HG03575 (cell line): Measurements from ENCODE around the gene RFESD.

Source experiments
- ATAC-seq: cut with Tn5 transposase; IDR thresholded peaks from one replicate; pipeline ENCODE4 v1.9.1; 2021; ENCODE audit not compliant: unreplicated experiment, insufficient number of reproducible peaks, low FRiP score; ENCODE audit errors: extremely low read depth

Gene RFESD

DNA sequence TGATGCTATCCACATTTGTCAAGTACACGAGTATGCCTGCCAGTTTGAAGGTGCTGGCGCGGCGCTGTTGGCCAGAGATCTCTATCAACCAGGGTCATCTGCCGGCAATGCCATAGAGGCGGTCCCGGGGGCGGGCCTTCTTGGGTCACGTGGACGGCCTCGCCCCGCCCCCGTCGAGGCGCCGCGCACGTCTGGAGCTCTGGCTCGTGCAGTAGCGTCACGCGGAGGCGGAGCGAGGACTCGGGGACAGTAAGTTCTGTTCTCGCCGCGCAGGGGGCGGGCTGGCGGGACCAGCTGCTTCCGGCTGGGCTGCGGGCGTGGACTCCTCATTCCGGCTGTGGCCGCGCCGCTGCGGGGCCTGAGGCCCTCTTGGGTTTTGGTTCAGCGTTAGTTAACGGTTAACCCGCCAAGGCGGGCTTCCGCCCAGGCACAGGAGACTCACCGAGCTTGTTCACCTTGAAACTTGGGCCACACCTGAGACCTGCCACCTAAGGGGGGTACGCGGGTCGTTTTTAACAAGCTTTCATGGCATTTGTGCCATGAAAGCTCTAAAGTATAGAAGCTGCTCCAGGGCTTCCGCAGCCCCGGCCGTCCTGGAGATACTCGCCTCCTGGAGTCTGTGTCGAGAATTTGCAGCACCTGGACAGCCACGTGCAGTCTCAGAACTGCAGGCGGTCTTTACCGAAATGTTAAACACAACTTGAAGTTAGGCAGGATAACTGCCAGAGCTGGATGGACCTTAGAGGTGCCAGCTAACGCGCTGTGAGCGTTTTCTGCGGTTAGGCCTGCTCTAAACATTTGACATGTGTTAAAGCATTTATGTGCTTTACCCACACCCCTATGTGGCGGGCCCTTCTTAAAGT is at the start of gene RFESD:
TSS of gene RFESD (plus strand) at position 209 of the 863 bp plus-strand sequence. CDS start 5,495 bp downstream, outside the sequence.
- peak; percentile 42 for ATAC-seq

DNA sequence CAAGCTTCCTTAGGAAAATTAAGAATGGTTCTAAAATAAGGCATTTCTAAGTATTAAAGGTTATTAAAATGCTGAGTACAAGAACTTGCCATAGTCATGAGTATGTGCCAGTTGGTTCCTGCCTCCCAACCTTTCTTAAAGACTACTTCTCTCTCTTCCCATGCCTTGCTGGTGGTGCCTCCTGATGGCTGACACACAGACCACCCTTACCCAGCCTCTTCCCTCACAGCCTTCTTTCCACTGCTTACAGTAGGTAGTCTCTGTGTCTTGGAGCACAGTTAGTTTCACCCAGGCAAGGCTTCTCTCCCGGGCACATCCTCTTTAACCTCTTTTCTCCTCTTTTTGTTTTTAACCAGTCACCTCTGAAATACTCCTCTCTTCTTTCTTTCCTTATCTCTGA is 47.3 kb upstream of the RFESD start:
- no peak for ATAC-seq

DNA sequence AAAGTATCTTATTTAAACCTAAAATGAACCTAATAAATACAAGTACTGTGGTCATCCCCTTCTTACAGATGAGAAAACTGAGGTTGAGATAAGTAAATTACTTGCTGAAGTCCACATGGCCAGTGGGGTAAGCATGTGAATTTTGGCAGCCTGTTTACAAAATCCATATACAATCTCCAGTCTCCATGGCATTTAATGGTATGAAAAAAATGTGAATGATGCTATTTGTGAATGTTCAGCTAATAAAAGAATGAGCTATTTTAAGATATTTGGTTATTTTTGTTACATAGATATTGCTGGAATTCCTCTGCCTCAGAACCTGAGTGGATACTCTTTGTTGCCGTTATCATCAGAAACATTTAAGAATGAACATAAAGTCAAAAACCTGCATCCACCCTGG is 46.0 kb upstream of the RFESD start:
- ATAC-seq: no peak

DNA sequence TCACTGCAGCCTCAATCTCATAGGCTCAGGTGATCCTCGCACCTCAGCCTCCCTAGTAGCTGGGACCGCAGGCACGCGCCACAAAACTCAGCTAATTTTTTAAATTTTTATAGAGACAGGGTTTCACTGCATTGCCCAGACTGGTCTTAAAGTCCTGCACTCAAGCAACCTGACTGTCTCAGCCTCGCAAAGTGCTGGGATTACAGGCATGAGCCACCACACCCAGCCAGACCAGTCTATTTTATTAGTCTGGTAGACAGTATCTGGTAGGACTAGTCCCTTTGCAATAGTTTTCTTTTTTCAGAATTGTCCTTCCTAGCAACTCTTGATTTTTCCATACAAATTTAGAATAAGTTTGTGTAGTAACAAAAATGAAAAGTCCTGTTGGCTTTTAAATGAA is 40.8 kb upstream of the RFESD start:
- no peak for ATAC-seq

DNA sequence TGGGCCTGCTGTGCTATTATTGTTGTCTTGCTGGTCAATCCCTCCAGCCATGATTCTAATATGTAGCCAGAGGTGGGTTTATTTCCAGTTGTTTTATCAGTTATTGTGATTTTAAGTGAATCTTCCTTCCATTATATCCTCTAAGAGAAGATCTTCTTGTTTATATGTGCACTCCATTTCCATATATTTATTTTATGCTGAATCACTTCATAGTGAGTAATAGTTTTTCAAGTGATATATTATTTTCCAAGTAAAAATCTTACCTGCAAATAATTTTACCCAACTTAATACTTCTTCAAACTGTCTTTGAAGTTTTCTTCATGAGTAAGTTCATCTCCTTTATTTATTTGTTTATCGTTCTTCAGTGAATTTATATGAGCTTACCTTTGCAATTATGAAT is 40.2 kb upstream of the RFESD start:
- ATAC-seq: no peak

DNA sequence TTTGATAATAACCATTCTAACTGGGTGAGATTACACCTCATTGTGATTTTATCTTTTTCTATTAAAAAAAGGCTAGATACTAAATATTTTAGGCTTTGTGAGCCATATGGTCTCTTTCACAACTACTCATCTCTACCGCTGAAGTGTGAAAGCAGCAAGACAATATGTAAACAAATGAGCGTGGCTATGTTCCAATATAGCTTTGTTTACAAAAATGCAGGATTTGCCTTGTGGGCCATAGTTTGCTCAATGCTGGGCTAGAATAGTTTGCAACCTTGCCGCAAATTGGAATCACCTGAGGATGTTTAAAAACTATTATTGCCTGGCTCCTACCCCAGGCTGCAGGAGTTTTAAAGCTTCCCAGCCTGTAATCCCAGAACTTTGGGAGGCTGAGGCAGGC is 36.9 kb upstream of the RFESD start:
- ATAC-seq: no peak

DNA sequence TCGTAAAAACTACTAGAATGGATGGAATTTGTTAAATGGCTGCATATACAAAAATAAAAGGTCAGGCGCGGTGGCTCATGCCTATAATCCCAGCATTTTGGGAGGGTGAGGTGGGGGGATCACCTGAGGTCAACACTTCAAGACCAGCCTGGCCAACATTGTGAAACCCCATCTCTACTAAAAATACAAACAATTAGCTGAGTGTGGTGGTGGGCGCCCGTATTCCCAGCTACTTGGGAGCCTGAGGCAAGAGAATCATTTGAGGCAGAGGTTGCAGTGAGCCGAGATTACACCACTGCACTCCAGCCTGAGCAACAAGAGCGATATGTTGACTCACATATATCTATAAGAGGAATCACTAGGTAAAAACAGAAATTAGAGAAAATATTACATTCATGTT is 36.0 kb upstream of the RFESD start:
- ATAC-seq: no peak

DNA sequence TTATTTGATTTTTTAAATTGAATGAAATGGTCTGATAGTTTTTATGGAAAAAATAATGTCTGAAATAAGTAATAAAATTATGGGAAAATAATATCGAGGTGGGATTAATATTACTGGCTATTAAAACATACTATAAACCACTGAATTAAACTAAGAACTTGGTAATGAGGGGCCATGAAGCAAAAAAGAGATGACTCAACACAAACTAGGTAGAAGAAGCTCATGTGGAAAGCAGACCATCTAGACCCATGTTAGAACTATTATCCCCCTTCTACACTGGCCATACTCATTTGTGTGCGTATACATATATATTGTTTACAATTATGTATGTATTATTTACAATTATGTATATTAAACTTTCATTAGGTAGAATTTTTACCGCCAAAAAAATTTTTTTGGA is 35.2 kb upstream of the RFESD start:
- no peak for ATAC-seq

DNA sequence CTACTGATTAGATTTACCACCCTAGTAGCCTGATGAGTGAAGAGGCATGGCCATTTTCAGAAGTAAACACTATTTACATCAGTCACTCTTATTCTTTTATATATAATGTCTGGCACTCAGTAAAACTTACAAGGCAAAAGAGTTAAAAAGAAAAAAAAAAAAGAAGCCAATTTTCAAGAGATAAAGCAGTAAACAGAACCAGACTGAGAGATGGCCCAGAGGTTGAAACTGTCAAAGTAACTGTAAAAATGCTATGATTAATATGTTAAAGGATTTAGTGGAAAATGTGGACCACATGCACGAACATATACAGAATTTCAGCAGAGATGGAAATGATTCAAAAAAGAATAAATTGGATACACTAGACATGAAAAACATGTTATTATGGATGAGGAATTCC is 33.1 kb upstream of the RFESD start:
- no peak for ATAC-seq

DNA sequence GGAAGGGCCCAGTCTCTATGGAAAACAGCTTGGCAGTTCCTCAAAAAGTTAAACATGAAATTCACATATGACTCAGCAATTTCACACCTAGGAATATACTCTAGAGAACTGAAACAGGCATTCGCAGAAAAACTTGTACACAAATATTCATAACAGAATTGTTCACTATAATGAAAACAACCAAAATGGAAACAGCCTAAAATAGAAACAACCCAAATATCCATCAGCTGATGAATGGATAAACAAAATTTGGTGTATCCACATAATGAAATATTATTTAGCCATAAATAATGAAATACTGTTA is 31.5 kb upstream of the RFESD start:
- ATAC-seq: no peak

DNA sequence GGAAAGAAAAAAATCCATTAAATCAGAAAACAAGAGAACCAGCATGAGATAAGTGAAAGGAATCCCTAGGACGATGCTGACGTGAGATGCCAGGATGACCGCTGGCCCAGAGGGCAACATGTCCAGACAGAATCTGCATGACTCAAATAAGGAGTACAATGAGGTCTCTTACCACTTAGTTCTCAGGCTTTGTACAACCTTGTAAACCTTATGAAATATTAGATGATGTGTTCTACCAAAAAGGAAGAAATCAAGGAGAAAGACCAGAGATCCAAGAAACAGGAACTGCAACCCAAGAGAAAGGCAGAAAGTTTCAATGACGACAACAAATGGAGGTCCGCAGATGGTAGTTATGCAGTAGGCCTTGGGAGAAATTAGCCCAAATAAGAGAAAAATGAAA is 29.5 kb upstream of the RFESD start:
- no peak for ATAC-seq

DNA sequence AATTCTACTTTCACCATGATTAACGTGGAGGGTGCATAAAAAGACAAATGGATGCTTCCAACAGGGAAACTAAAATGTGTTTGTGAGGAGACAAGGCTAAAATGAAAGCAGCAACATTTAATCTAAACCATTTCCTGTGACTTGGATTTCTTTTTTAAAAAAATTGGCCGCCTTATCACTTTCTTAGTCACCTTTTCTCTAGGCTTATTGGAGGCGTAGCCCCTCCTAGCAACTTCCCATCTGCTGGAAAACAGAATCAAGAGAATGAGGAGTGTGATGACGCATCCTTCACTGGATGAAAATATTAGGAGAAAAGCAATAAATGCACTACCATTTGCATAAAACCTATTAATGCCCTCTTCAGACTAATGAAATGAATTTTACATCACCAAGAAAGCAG is 27.5 kb upstream of the RFESD start:
- ATAC-seq: no peak

DNA sequence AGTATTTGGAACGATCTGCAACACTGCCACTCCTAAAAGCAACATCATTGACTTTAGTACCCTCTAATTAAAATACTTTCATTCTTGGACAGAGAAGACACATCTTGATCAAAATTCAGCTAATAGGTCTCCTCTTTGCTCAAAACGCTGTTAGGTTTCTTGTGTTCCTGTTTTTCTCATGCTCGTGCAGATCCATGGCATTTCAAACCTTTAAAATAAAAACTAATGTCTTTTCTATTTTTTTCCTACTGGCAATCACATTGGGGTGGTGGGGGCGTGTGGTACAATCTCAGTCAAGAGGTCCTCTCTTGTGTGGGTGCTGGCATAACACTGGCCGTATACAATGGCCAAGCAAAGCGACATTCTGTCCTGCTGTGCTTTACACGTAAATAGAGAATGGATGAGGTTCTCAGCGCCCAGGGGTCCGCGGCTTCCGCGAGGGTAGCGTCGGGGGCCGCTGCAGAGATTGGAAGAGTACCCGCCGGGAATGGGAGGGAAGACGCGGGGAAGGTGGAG is 27.0 kb upstream of the RFESD start:
- no peak for ATAC-seq

DNA sequence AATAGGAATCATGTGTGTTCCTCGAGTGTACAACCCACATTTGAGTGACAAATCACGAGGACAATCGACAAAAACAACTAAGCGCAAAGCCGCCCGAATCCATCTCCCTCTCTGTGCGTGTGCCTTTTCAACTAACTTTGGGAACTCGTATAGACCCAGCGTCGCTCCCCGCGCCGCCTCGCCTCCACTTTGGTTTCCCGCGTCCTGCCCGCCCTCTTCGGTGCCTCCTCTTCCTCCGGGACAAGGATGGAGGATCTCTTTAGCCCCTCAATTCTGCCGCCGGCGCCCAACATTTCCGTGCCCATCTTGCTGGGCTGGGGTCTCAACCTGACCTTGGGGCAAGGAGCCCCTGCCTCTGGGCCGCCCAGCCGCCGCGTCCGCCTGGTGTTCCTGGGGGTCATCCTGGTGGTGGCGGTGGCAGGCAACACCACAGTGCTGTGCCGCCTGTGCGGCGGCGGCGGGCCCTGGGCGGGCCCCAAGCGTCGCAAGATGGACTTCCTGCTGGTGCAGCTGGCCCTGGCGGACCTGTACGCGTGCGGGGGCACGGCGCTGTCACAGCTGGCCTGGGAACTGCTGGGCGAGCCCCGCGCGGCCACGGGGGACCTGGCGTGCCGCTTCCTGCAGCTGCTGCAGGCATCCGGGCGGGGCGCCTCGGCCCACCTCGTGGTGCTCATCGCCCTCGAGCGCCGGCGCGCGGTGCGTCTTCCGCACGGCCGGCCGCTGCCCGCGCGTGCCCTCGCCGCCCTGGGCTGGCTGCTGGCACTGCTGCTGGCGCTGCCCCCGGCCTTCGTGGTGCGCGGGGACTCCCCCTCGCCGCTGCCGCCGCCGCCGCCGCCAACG is 26.3 kb upstream of the RFESD start, which contains the start of gene GPR150:
TSS of gene GPR150 (plus strand) at position 58 of the 840 bp plus-strand sequence. CDS start at position 247, 189 bp downstream.
- no peak for ATAC-seq

DNA sequence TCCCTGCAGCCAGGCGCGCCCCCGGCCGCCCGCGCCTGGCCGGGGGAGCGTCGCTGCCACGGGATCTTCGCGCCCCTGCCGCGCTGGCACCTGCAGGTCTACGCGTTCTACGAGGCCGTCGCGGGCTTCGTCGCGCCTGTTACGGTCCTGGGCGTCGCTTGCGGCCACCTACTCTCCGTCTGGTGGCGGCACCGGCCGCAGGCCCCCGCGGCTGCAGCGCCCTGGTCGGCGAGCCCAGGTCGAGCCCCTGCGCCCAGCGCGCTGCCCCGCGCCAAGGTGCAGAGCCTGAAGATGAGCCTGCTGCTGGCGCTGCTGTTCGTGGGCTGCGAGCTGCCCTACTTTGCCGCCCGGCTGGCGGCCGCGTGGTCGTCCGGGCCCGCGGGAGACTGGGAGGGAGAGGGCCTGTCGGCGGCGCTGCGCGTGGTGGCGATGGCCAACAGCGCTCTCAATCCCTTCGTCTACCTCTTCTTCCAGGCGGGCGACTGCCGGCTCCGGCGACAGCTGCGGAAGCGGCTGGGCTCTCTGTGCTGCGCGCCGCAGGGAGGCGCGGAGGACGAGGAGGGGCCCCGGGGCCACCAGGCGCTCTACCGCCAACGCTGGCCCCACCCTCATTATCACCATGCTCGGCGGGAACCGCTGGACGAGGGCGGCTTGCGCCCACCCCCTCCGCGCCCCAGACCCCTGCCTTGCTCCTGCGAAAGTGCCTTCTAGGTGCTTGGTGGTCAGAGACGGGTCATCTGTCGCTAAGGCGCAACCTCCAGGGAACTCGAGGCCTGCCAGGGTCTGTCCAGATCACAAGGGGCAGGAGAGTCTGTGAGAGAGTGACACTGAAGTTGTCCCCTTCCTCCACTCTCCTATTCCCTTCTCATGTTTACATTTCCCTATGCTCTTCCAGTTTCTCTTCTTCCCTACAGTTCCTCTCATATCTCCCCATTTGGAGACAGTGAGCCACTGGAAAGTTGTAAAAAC is 25.4 kb upstream of the RFESD start:
- ATAC-seq: no peak

DNA sequence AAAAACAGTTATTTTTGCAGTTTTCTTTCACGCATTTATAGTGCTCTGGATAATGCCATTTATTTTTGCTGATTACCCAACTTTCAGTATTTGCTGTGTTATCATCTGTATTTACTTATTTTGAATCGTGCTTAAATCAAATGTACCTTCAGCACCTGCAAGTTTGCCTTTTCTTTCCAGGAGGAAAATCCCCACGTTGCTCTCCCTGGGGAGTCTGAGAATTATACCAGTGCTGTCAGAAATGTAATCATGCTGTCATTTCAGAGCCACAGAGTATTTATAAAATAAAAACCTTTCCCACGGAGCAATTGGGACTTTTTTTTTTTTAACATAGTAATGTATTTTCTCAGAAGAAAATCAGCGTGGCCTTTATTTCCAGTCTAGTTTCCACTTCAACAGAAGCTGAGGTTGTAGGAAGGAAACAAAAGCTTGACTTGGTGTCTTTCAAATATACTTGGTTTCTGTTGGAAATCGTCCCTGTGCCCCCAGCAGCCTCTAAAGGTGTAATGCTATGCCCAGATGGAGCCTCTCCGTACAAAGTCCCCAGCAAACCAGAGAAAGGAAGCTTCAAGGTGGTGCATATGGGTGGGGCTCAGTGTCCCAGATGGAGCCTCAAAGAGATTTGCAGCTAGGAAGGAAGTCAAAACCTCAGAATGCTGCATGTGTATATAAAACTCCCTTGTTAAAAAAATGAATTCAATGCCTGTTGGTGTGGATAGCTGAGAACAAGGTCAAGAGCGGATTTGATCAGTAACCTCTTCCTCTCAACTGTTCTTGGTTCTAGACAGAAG is 24.5 kb upstream of the RFESD start:
- ATAC-seq: no peak

DNA sequence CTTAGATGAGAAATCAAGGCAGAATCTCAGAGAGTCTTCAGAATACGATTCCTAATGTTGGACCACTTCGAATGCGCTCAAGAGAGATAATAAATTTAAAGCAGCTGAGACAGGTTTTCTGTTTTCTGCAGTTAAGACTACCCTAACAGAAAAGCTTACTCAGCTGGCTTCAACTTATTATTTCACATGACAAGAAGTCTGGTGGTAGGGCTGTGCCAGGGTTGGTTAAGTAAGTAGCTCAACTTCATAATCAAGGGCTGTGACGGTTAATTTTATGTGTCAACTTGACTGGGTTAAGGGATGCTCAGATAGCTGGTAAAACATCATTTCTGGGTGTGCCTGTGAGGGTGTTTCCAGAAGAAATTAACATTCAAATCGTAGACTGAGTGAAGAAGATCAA is 22.9 kb upstream of the RFESD start:
- no peak for ATAC-seq

DNA sequence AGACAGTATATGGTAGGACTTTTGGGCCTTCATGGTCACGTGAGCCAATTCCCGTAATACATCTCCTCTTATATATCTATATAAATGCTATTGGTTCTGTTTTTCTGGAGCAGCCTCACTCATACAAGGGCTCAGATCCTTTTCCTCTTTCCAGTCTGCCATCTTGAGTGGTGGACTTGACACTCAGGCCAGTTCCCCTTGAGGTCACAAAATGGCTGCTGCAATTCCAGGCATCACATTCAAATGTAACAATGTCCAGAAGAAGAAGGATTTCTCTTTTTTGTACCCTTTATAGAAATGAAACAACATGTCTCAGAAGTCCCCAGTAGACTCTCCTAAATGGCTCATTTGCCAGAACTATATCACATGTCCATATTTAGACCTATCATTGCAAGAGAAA is 22.2 kb upstream of the RFESD start:
- ATAC-seq: no peak
